ENCODE data around the gene OR10H4. TPM values are rescaled to one million over a fixed set of nuclear protein-coding genes. Genes with fewer than 3 reads are reported as not detected.

OR10H4 gene
- polyA plus RNA-seq, 1 donor (not counting 4 experiments of a cell fraction or from before 2014, with no cell fraction given): not detected

DNA sequence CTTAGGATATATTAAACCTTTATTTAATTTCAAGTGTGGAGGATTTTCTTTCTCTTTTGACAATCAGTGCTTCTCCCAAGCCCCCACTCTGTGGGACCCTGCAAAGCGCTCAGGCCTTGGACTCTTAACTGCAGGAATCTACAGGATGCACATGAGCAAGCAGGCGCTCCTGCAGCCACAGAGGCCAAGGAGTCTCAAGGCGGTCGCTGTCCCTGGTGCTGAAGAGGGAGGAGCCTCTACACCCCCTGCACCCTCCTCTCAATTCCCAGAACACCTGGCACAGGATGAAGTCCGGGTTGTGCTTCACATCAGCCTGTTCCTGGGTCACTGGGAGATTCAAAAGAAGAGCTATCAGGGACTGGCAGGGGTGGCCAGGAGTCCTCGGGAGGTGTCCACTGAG is 13.5 kb downstream of the OR10H4 start:
- Histone ChIP-seq H3K79me2 (ENCODE audit: control insufficient read depth, insufficient read depth, low read length) (no peaks in the 10 kb centered on the region), H3K4me1 (ENCODE audit: control insufficient read depth, extremely low read depth, insufficient read depth, low read length) (no peaks in the 10 kb centered on the region), H3K9ac (ENCODE audit: control insufficient read depth, extremely low read depth, insufficient read depth, low read length) (no peak overlapping the region), H2AFZ (ENCODE audit: control insufficient read depth, low read length) (no peak overlapping the region), H3K4me2 (ENCODE audit: control insufficient read depth, extremely low read depth, insufficient read depth, low read depth, low read length) (no peak overlapping the region), H3K9me3 (ENCODE audit: control insufficient read depth, low read depth, low read length) (no peaks in the 10 kb centered on the region), H3K4me3 (ENCODE audit: control insufficient read depth in 2 of 3, extremely low read depth in 1 of 3, insufficient read depth in 2 of 3, low read depth in 1 of 3, low read length in 3 of 3) (no peak overlapping the region), H3K27ac (ENCODE audit: control insufficient read depth, insufficient read depth, low read length) (no peak overlapping the region), H3K27me3 (ENCODE audit: control insufficient read depth, extremely low read depth, insufficient read depth, low read length) (no peaks in the 10 kb centered on the region), H3K9me1 (ENCODE audit: control insufficient read depth, extremely low read depth, insufficient read depth, low read length) (no peaks in the 10 kb centered on the region), H4K20me1 (ENCODE audit: control insufficient read depth, extremely low read depth, insufficient read depth, low read length) (no peaks in the 10 kb centered on the region), H3K36me3 (ENCODE audit: control insufficient read depth in 2 of 2, extremely low read depth in 1 of 2, insufficient read depth in 2 of 2, low read length in 2 of 2) (no peaks in the 10 kb centered on the region)
- dilution Hi-C loops (cut with MboI; ENCODE audit: extremely low pct_ligation_motif_present, low sequenced_read_pairs): no loop called here
- no peak for TF ChIP-seq EZH2 (IDR thresholded peaks at IDR 0.05; ENCODE audit: low read length)
- TF ChIP-seq, protein P1, sequence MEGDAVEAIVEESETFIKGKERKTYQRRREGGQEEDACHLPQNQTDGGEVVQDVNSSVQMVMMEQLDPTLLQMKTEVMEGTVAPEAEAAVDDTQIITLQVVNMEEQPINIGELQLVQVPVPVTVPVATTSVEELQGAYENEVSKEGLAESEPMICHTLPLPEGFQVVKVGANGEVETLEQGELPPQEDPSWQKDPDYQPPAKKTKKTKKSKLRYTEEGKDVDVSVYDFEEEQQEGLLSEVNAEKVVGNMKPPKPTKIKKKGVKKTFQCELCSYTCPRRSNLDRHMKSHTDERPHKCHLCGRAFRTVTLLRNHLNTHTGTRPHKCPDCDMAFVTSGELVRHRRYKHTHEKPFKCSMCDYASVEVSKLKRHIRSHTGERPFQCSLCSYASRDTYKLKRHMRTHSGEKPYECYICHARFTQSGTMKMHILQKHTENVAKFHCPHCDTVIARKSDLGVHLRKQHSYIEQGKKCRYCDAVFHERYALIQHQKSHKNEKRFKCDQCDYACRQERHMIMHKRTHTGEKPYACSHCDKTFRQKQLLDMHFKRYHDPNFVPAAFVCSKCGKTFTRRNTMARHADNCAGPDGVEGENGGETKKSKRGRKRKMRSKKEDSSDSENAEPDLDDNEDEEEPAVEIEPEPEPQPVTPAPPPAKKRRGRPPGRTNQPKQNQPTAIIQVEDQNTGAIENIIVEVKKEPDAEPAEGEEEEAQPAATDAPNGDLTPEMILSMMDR (optimal IDR thresholded peaks at IDR 0.05 in 1 of 3, IDR thresholded peaks at IDR 0.05 in 1 of 3, conservative IDR thresholded peaks at IDR 0.05 in 1 of 3; ENCODE audit: extremely low read depth in 1 of 3, insufficient read depth in 2 of 3, low read length in 3 of 3): no peak
- FAIRE-seq: no peak
- no peak for DNase-seq (ENCODE audit: low read depth, low spot score)

DNA sequence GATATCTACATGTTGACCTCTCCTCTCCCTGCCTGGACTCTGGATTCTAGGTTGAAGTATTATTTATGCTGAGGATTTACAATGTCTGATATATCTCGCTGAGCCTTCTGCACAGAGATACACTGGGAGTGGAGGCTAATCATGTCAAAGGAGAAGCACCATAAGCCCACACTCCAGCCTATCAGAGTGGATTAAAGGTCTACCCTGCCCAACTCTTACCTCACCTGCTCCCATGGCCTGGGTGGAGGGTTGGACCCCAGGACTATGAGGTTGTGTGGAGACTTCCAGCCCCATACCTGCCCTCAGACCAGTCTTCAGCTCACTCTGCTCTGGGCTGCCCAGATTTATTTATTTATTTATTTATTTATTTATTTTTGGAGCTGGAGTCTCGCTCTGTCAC is 15.4 kb downstream of the OR10H4 start:
- TF ChIP-seq EZH2 (IDR thresholded peaks at IDR 0.05; ENCODE audit: low read length): no peak
- TF ChIP-seq, protein P1 (optimal IDR thresholded peaks at IDR 0.05 in 1 of 3, IDR thresholded peaks at IDR 0.05 in 1 of 3, conservative IDR thresholded peaks at IDR 0.05 in 1 of 3; ENCODE audit: extremely low read depth in 1 of 3, insufficient read depth in 2 of 3, low read length in 3 of 3): no peak
- no peak for DNase-seq (ENCODE audit: low read depth, low spot score)
- dilution Hi-C loops (cut with MboI; ENCODE audit: extremely low pct_ligation_motif_present, low sequenced_read_pairs): no loop called here
- H3K4me1 ChIP-seq (ENCODE audit: control insufficient read depth, extremely low read depth, insufficient read depth, low read length): no peaks in the 10 kb centered on the region
- H2AFZ ChIP-seq (ENCODE audit: control insufficient read depth, low read length): no peak overlapping the region
- H3K4me3 ChIP-seq (ENCODE audit: control insufficient read depth in 2 of 3, extremely low read depth in 1 of 3, insufficient read depth in 2 of 3, low read depth in 1 of 3, low read length in 3 of 3): no peak overlapping the region
- no peaks in the 10 kb centered on the region for H3K9me1 ChIP-seq (ENCODE audit: control insufficient read depth, extremely low read depth, insufficient read depth, low read length)
- FAIRE-seq: no peak
- H3K27ac ChIP-seq (ENCODE audit: control insufficient read depth, insufficient read depth, low read length): no peak overlapping the region
- no peak overlapping the region for H3K9ac ChIP-seq (ENCODE audit: control insufficient read depth, extremely low read depth, insufficient read depth, low read length)
- no peaks in the 10 kb centered on the region for H3K36me3 ChIP-seq (ENCODE audit: control insufficient read depth in 2 of 2, extremely low read depth in 1 of 2, insufficient read depth in 2 of 2, low read length in 2 of 2)
- H4K20me1 ChIP-seq (ENCODE audit: control insufficient read depth, extremely low read depth, insufficient read depth, low read length): no peaks in the 10 kb centered on the region
- H3K4me2 ChIP-seq (ENCODE audit: control insufficient read depth, extremely low read depth, insufficient read depth, low read depth, low read length): no peak overlapping the region
- no peaks in the 10 kb centered on the region for H3K9me3 ChIP-seq (ENCODE audit: control insufficient read depth, low read depth, low read length)
- no peaks in the 10 kb centered on the region for H3K27me3 ChIP-seq (ENCODE audit: control insufficient read depth, extremely low read depth, insufficient read depth, low read length)
- H3K79me2 ChIP-seq (ENCODE audit: control insufficient read depth, insufficient read depth, low read length): no peaks in the 10 kb centered on the region

Data from keratinocyte (primary cell).